GM12865 (cell line): ENCODE data around the gene CCL1.
A peak's percentile ranks its signal among the peaks of the same experiment; 100 is the strongest.

ENCODE experiments used
- DNase-seq: peaks from one replicate; pipeline ENCODE4 v3.0.0; 2010; ENCODE audit warnings: low read depth
- H3K4me3 ChIP-seq: 2 replicates; pipeline ENCODE4 v1.5.1; 2011; ENCODE audit warnings: mild to moderate bottlenecking, low read depth, low read length, control low read depth
- CTCF ChIP-seq: IDR thresholded peaks from 2 replicates; pipeline ENCODE4 v1.5.1; 2011; ENCODE audit warnings: low read length, control low read depth, low read depth, inconsistent platforms; ENCODE audit not compliant: insufficient read depth; ENCODE audit errors: missing control alignments

The CCL1 gene

GRCh38 chr17:34361478-34362061 lies 1.5 kb downstream of the CCL1 start:
- H3K4me3 ChIP-seq, result no peak overlapping the region
- peak; percentile 100 for TF ChIP-seq CTCF
- peak; percentile 91 for DNase-seq

GRCh38 chr17:34360601-34361270 lies 2.3 kb downstream of the CCL1 start:
- no peak for DNase-seq
- no peak overlapping the region for H3K4me3 ChIP-seq
- TF ChIP-seq CTCF, result no peak

DNA sequence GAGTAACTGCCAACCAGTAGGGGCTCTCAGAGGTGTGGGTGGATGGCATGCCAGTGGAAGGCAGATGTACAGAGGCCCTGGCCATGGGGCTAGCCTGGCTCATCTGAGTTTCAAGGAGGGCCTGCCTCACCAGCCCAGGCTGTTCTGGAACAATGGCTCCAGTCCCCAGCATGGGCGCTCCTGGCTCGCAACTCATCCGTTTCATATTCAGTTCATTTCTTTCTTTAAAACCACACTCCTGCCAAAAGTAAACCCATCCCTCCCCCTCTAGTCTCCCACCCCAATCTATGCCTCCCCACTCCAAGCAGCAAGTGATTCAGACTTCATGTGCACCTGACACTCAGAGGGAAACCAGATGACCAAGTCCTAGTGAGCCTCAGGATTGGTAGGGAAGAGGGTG lies 4.4 kb downstream of the CCL1 start:
- no peak for DNase-seq
- no peak overlapping the region for H3K4me3 ChIP-seq
- no peak for TF ChIP-seq CTCF

DNA sequence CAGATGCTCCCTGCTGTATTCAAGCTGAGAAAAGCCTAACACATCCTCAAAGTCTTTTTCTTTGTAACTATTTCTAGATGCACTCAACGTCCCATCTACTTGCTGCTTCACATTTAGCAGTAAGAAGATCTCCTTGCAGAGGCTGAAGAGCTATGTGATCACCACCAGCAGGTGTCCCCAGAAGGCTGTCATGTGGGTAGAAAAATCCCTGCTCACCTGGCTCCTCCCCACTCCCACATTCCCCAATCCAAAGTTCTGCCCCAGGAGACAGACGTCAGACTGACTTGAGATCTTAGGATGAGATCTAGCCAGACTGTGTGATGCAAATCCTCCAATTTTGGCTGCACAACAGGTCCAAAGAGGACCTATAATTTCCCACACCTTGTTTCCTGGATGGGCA lies 5.6 kb downstream of the CCL1 start:
- no peak for TF ChIP-seq CTCF
- no peak overlapping the region for H3K4me3 ChIP-seq
- DNase-seq, result no peak

DNA sequence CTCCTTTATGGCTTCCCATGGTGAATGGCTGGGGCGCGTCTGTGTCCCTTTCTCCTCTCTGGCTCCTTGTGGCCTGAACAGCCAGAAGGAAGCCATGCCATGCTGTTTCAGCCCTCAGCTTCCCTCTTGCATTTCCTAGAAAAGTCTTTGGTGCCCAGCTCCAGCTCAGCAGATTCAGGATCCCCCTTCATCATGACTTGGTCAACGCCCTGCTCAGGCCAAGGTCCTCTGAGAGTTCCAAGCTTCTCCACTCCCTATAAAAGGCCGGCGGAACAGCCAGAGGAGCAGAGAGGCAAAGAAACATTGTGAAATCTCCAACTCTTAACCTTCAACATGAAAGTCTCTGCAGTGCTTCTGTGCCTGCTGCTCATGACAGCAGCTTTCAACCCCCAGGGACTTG lies 6.8 kb downstream of the CCL1 start, which contains the start of gene CCL13:
TSS of gene CCL13 (plus strand) at position 287 of the 400 bp plus-strand sequence. CDS start at position 334, 47 bp downstream.
- no peak within 1 kb of the TSS for H3K4me3 ChIP-seq
- no peak for TF ChIP-seq CTCF
- no peak for DNase-seq

- no peak overlapping the region for H3K4me3 ChIP-seq
- no peak for DNase-seq
- TF ChIP-seq CTCF, result no peak
Observed at GRCh38 chr17:34354637-34355036, 8.4 kb downstream of the CCL1 start.

- H3K4me3 ChIP-seq, result no peak overlapping the region
- DNase-seq, result no peak
- TF ChIP-seq CTCF, result no peak
Observed at GRCh38 chr17:34352191-34352590, 10.8 kb downstream of the CCL1 start.
